Stimulated activated naive CD8-positive, alpha-beta T cell treated with anti-CD3 and anti-CD28 coated beads, Interleukin-15, Interleukin-2, amounts not matched to agents 100 U/mL and 50 U/mL, for 24 hours (primary cell): Measurements from ENCODE around the gene IL22RA1.

Experiments used
- ATAC-seq: fragments of 150-1000 bp; cut with Tn5 transposase; one replicate; pipeline ENCODE4 v1.10.0; 2021
- DNase-seq: peaks from one replicate; pipeline ENCODE4 v3.0.0; 2021

Gene IL22RA1

GRCh38 chr1:24142546-24143534 lies at the start of gene IL22RA1:
Gene IL22RA1, minus strand, starts transcription at chr1:24143140. Its CDS starts 58 bp downstream, at chr1:24143082.
- ATAC-seq, result no peak
- DNase-seq, result no peak

- peak; percentile 83 for ATAC-seq
- DNase-seq, result peak; percentile 39
These were observed 48.9 kb upstream of the IL22RA1 start for GRCh38 chr1:24191860-24192259.

- ATAC-seq (no peak), DNase-seq (no peak)
These were observed 48.1 kb upstream of the IL22RA1 start for GRCh38 chr1:24190983-24191461.

GRCh38 chr1:24189528-24189927 lies 46.6 kb upstream of the IL22RA1 start:
- DNase-seq, result peak; percentile 48
- ATAC-seq, result no peak

GRCh38 chr1:24186993-24187790 lies 44.3 kb upstream of the IL22RA1 start, which contains the start of gene IFNLR1:
Gene IFNLR1, minus strand, starts transcription at chr1:24187289. Its CDS starts 41 bp downstream, at chr1:24187248.
- peak; percentile 89 for DNase-seq

GRCh38 chr1:24186711-24186992 lies 43.7 kb upstream of the IL22RA1 start:
- no peak for DNase-seq
- ATAC-seq, result no peak

More at GRCh38 chr1:24186993-24187790, 44.3 kb upstream of the IL22RA1 start, which contains the start of gene IFNLR1:
- ATAC-seq, result peak; percentile 86

GRCh38 chr1:24186031-24186710 lies 43.2 kb upstream of the IL22RA1 start:
- DNase-seq (no peak), ATAC-seq (no peak)

GRCh38 chr1:24185076-24185475 lies 42.1 kb upstream of the IL22RA1 start:
- ATAC-seq (no peak), DNase-seq (no peak)

GRCh38 chr1:24182061-24182460 lies 39.1 kb upstream of the IL22RA1 start:
- ATAC-seq (no peak), DNase-seq (no peak)

GRCh38 chr1:24181619-24182018 lies 38.7 kb upstream of the IL22RA1 start:
- DNase-seq (no peak), ATAC-seq (no peak)

GRCh38 chr1:24180676-24181075 lies 37.7 kb upstream of the IL22RA1 start:
- DNase-seq (no peak), ATAC-seq (no peak)

GRCh38 chr1:24179251-24179840 lies 36.4 kb upstream of the IL22RA1 start:
- ATAC-seq, result no peak
- DNase-seq, result no peak

GRCh38 chr1:24178407-24178806 lies 35.5 kb upstream of the IL22RA1 start:
- no peak for DNase-seq
- ATAC-seq, result no peak

GRCh38 chr1:24177161-24177560 lies 34.2 kb upstream of the IL22RA1 start:
- DNase-seq, result no peak
- no peak for ATAC-seq

- DNase-seq, result no peak
These were observed 32.3 kb upstream of the IL22RA1 start for GRCh38 chr1:24175033-24175755.

GRCh38 chr1:24173638-24174575 lies 31.0 kb upstream of the IL22RA1 start:
- DNase-seq, result no peak

More at GRCh38 chr1:24175033-24175755, 32.3 kb upstream of the IL22RA1 start:
- ATAC-seq, result no peak

GRCh38 chr1:24172598-24172997 lies 29.7 kb upstream of the IL22RA1 start:
- ATAC-seq, result no peak
- no peak for DNase-seq

More at GRCh38 chr1:24173638-24174575, 31.0 kb upstream of the IL22RA1 start:
- ATAC-seq, result no peak

GRCh38 chr1:24169286-24169685 lies 26.3 kb upstream of the IL22RA1 start:
- ATAC-seq (no peak), DNase-seq (no peak)

- DNase-seq (no peak), ATAC-seq (no peak)
These were observed 25.3 kb upstream of the IL22RA1 start for GRCh38 chr1:24168245-24168644.

- ATAC-seq (no peak), DNase-seq (no peak)
These were observed 24.1 kb upstream of the IL22RA1 start for GRCh38 chr1:24167008-24167407.
